ENCODE data around the gene SKI.
A peak's percentile ranks its signal among the peaks of the same experiment; 100 is the strongest.

SKI gene

GRCh38 chr1:2194319-2194897, 33.7 kb upstream of the SKI start, which contains the start of gene FAAP20:
FAAP20 (minus strand) TSS chr1:2194772; CDS start chr1:2194749, 23 bp downstream.
- DNase-seq (ENCODE audit: low spot score): peak; percentile 83

GRCh38 chr1:2194898-2195673, 33.0 kb upstream of the SKI start:
- peak; percentile 89 for DNase-seq (ENCODE audit: low spot score)

GRCh38 chr1:2195785-2196184, 32.3 kb upstream of the SKI start:
- DNase-seq (ENCODE audit: low spot score): no peak

- no peak for DNase-seq (ENCODE audit: low spot score)
Measured at GRCh38 chr1:2196901-2197638, 31.0 kb upstream of the SKI start.

- no peak for DNase-seq (ENCODE audit: low spot score)
Measured at GRCh38 chr1:2197707-2198165, 30.4 kb upstream of the SKI start.

- no peak for DNase-seq (ENCODE audit: low spot score)
Measured at GRCh38 chr1:2198571-2198970, 29.5 kb upstream of the SKI start.

- peak; percentile 91 for DNase-seq (ENCODE audit: low spot score)
Measured at GRCh38 chr1:2199042-2199810, 28.9 kb upstream of the SKI start.

GRCh38 chr1:2200308-2200943, 27.7 kb upstream of the SKI start:
- DNase-seq (ENCODE audit: low spot score): no peak

- no peak for DNase-seq (ENCODE audit: low spot score)
Measured at GRCh38 chr1:2201062-2201461, 27.1 kb upstream of the SKI start.

- no peak for DNase-seq (ENCODE audit: low spot score)
Measured at GRCh38 chr1:2202008-2202575, 26.0 kb upstream of the SKI start.

GRCh38 chr1:2202843-2203601, 25.1 kb upstream of the SKI start:
- no peak for DNase-seq (ENCODE audit: low spot score)

GRCh38 chr1:2203671-2204414, 24.3 kb upstream of the SKI start:
- no peak for DNase-seq (ENCODE audit: low spot score)

GRCh38 chr1:2204415-2205190, 23.5 kb upstream of the SKI start:
- no peak for DNase-seq (ENCODE audit: low spot score)

GRCh38 chr1:2205191-2205952, 22.7 kb upstream of the SKI start:
- peak; percentile 95 for DNase-seq (ENCODE audit: low spot score)

- no peak for DNase-seq (ENCODE audit: low spot score)
Measured at GRCh38 chr1:2206813-2207487, 21.2 kb upstream of the SKI start.

GRCh38 chr1:2208309-2209239, 19.5 kb upstream of the SKI start:
- no peak for DNase-seq (ENCODE audit: low spot score)
